ENCODE results near the gene UPF3A. TPM values are rescaled to one million over a fixed set of nuclear protein-coding genes. Genes with fewer than 3 reads are reported as not detected.

UPF3A gene
- total and polyA plus RNA-seq, 2 of the 4 experiments (the other 2 are of a cell fraction): 11.7 to 51.6 TPM

DNA sequence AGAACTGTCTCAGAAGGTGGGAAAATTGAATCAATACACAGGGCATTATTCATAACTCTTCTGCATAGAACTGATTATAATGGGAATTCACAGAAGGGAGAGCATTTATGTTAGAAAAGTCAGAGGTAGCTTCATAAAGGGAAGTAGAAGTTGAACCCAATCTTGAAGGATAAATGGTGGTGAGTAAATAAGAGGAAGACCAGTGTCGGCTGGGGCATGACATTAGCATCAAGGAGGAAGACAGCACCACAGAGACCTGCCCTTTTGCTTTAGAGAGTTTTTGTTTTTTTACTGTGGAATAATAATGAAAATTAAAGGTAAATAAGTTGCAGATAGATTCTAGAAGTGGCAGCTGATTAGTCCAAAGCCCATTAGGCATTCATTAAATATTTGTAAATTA, 24.9 kb upstream of the UPF3A start:
- Histone ChIP-seq H2BK15ac (ENCODE audit: low read depth, low read length) (no peak overlapping the region), H3K9me1 (ENCODE audit: insufficient read depth, low read length) (no peaks in the 10 kb centered on the region), H2AK9ac (replicated peaks; ENCODE audit: low read depth, low read length, poor library complexity) (no peak overlapping the region), H3K18ac (ENCODE audit: low read depth, low read length) (no peak overlapping the region), H3K27ac (ENCODE audit: insufficient read depth, low read length) (no peak overlapping the region), H3K23ac (ENCODE audit: low read depth, low read length) (no peak overlapping the region), H3K4ac (ENCODE audit: low read depth, low read length) (no peak overlapping the region), H2BK5ac (ENCODE audit: low read depth, low read length, poor library complexity, severe bottlenecking) (no peak overlapping the region), H3K27me3 (ENCODE audit: control insufficient read depth, insufficient read depth, low read length) (no peaks in the 10 kb centered on the region), H4K8ac (ENCODE audit: low read depth in 2 of 2, low read length in 2 of 2) (no peak overlapping the region), H3K56ac (ENCODE audit: extremely low read depth, insufficient read depth, low read length) (no peak overlapping the region), H2BK120ac (ENCODE audit: low read depth, low read length) (no peak overlapping the region), H4K91ac (ENCODE audit: insufficient read depth, low read depth, low read length) (no peak overlapping the region), H3K9ac (ENCODE audit: low read depth, low read length) (no peak overlapping the region), H3K79me1 (ENCODE audit: low read depth in 1 of 2, low read length in 2 of 2) (peaks cover 35 to 50% of the 10 kb centered on the region in 2 experiments), H3K4me3 (ENCODE audit: insufficient read depth, low read depth, low read length) (no peak overlapping the region), H2AK5ac (ENCODE audit: low read depth, low read length) (no peak overlapping the region), H3K14ac (replicated peaks; ENCODE audit: low read depth, low read length) (no peak overlapping the region), H4K20me1 (ENCODE audit: insufficient read depth, low read length) (no peaks in the 10 kb centered on the region; the same call in 1 of the 2 replicates), H3K9me3 (ENCODE audit: control insufficient read depth, insufficient read depth, low read length) (no peaks in the 10 kb centered on the region), H4K5ac (ENCODE audit: low read depth, low read length) (no peak overlapping the region), H3K36me3 (ENCODE audit: control insufficient read depth, insufficient read depth, low read length) (peaks cover 43% of the 10 kb centered on the region), H2BK20ac (ENCODE audit: low read depth, low read length) (no peak overlapping the region), H3K4me1 (ENCODE audit: control insufficient read depth, insufficient read depth, low read length) (peaks cover 2% of the 10 kb centered on the region; the same call in 1 of the 2 replicates), H3K4me2 (ENCODE audit: low read depth, low read length) (no peak overlapping the region), H2AFZ (replicated peaks; ENCODE audit: low read length, poor library complexity) (no peak overlapping the region)
- ChIA-PET CTCF (interaction anchor here (0.6 kb wide), 1 partner anchor 213 kb away, joined by 4 read pairs; no protein-coding TSS in a partner anchor), POLR2A (ENCODE audit: unreplicated experiment) (no interaction called here)
- no TSS peak for BruUV-seq (replicated peaks)
- in situ Hi-C loops (cut with MboI; ENCODE audit: low sequenced_read_pairs): no loop called here
- ATAC-seq (ENCODE audit: low read depth) (no peak), DNase-seq (no peak)
- no peak for TF ChIP-seq CHD1 (IDR thresholded peaks at IDR 0.05; ENCODE audit: low read depth, low read length)
- TF ChIP-seq RCOR1 (IDR thresholded peaks at IDR 0.05; ENCODE audit: insufficient replicate concordance, low read length): no peak
- no peak for TF ChIP-seq BHLHE40 (IDR thresholded peaks at IDR 0.05; ENCODE audit: low read depth, low read length)
- TF ChIP-seq CEBPB (IDR thresholded peaks at IDR 0.05; ENCODE audit: low read depth, low read length): no peak
- no peak for TF ChIP-seq NFE2L2 (IDR thresholded peaks at IDR 0.05; ENCODE audit: low read depth, low read length)
- TF ChIP-seq, protein P1, sequence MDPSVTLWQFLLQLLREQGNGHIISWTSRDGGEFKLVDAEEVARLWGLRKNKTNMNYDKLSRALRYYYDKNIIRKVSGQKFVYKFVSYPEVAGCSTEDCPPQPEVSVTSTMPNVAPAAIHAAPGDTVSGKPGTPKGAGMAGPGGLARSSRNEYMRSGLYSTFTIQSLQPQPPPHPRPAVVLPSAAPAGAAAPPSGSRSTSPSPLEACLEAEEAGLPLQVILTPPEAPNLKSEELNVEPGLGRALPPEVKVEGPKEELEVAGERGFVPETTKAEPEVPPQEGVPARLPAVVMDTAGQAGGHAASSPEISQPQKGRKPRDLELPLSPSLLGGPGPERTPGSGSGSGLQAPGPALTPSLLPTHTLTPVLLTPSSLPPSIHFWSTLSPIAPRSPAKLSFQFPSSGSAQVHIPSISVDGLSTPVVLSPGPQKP (IDR thresholded peaks at IDR 0.05; ENCODE audit: borderline replicate concordance, low read depth, low read length): no peak
- TF ChIP-seq RFX5 (IDR thresholded peaks at IDR 0.05; ENCODE audit: low read depth, low read length): no peak
- TF ChIP-seq SMC3 (IDR thresholded peaks at IDR 0.05; ENCODE audit: low read depth, low read length): no peak
- no peak for TF ChIP-seq RAD21 (IDR thresholded peaks at IDR 0.05; ENCODE audit: low read length)
- no peak for TF ChIP-seq MAFK (IDR thresholded peaks at IDR 0.05; ENCODE audit: low read depth, low read length)
- TF ChIP-seq MAZ (IDR thresholded peaks at IDR 0.05; ENCODE audit: borderline replicate concordance, low read depth, low read length): no peak
- TF ChIP-seq POLR2A (IDR thresholded peaks at IDR 0.05; ENCODE audit: low read depth, low read length): no peak
- no peak for TF ChIP-seq FOS (IDR thresholded peaks at IDR 0.05; ENCODE audit: low read depth, low read length)
- no peak for TF ChIP-seq MXI1 (IDR thresholded peaks at IDR 0.05; ENCODE audit: borderline replicate concordance, low read depth, low read length)
- WGBS, 2 experiments (ENCODE audit: extremely low coverage in 2 of 2, insufficient read length in 1 of 2): no CpG with 5 or more reads among the region's 1 CpG
- intact Hi-C loops (cut with micrococcal nuclease): no loop called here
- dilution Hi-C loops (cut with HindIII; ENCODE audit: low sequenced_read_pairs, unreplicated experiment): no loop called here
